NCI-H748 (cell line): ENCODE measurements around the gene GALT.

Experiments used
- DNase-seq: peaks from one replicate; lab custom pipeline; 2025; ENCODE audit not compliant: unreplicated experiment; lab: John Stamatoyannopoulos, UW

Gene GALT

GRCh38 chr9:34675869-34676268 is 29.4 kb downstream of the GALT start:
- DNase-seq, result no peak

- DNase-seq, result no peak
Observed at GRCh38 chr9:34684145-34684544, 37.7 kb downstream of the GALT start.

GRCh38 chr9:34684816-34685215 is 38.3 kb downstream of the GALT start:
- no peak for DNase-seq

GRCh38 chr9:34685591-34685990 is 39.1 kb downstream of the GALT start:
- no peak for DNase-seq

- no peak for DNase-seq
Observed at GRCh38 chr9:34686231-34686630, 39.8 kb downstream of the GALT start.

- DNase-seq, result no peak
Observed at GRCh38 chr9:34686732-34687131, 40.3 kb downstream of the GALT start.

GRCh38 chr9:34687276-34688030 is 41.0 kb downstream of the GALT start:
- DNase-seq, result no peak

GRCh38 chr9:34688329-34689115 is 42.0 kb downstream of the GALT start:
- no peak for DNase-seq

GRCh38 chr9:34689116-34689470 is 42.6 kb downstream of the GALT start:
- DNase-seq, result no peak

- no peak for DNase-seq
Observed at GRCh38 chr9:34689512-34689911, 43.0 kb downstream of the GALT start.

- DNase-seq, result no peak
Observed at GRCh38 chr9:34690983-34691935, 44.8 kb downstream of the GALT start, which contains the start of gene CCL19. Gene CCL19, minus strand, starts transcription at chr9:34691276. Its CDS starts 137 bp downstream, at chr9:34691139.

- DNase-seq, result no peak
Observed at GRCh38 chr9:34691936-34692315, 45.5 kb downstream of the GALT start.

- no peak for DNase-seq
Observed at GRCh38 chr9:34693560-34693959, 47.1 kb downstream of the GALT start.

- no peak for DNase-seq
Observed at GRCh38 chr9:34694811-34695210, 48.3 kb downstream of the GALT start.
